CD4-positive, alpha-beta T cell treated with Interleukin-21 for 1 hour (primary cell): ENCODE data around the gene KLRD1.
"Not testable (repeated sequence)": the region's sequence is repeated elsewhere in the genome, so short reads cannot be mapped to it uniquely, and the experiment has no call there.

Source experiments
- DNase-seq: peaks from one replicate; pipeline ENCODE4 v3.0.0-alpha.2; 2020

The KLRD1 gene

DNA sequence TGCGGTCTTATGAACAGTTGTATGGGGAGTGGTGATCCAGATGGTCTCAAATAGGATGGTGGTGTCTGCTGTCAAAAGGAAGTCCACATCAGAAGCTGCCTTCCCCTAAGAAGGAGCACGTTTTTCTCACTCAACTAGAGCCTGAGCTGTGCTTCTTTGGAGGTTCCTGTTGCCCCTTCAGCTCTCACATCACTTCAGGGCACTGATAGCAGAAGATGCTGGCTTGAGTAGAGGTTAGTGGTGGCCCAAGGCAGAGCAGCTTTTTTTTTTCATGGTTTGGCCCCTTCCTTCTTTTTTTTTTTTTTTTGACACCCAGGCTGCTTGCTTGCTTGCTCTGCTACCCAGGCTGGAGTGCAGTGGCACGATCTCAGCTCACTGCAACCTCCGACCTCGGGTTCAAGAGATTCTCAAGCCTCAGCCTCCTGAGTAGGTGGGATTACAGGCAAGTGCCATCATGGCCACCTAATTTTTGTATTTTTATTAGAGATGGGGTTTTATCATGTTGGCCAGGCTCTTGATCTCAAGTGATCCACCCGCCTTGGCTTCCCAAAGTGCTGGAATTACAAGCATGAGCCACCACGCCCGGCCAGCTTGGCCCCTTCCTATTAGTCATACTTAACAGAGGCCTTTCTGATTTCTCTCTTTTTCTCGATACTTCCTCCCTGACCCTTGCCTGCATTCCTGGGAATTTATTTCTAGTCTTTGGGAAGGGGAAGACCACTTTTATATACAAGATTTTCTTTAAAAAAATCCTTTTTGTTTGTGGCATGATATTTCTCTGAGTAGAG lies 31.6 kb downstream of the KLRD1 start:
- no peak for DNase-seq

DNA sequence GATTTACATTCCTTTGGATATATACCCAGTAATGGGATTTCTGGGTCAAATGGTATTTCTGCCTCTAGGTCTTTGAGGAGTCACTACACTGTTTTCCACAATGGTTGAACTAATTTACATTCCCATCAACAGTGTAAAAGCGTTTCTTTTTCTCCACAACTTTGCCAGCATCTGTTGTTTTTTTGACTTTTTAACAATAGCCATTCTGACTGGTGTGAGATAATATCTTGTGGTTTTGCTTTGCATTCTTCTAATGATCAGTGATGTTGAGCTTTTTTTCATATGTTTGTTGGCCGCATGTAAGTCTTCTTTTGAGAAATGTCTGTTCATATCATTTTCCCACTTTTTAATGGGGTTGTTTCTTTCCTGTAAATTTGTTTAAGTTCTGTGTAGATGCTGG lies 33.3 kb downstream of the KLRD1 start:
- not testable (repeated sequence) for DNase-seq

DNA sequence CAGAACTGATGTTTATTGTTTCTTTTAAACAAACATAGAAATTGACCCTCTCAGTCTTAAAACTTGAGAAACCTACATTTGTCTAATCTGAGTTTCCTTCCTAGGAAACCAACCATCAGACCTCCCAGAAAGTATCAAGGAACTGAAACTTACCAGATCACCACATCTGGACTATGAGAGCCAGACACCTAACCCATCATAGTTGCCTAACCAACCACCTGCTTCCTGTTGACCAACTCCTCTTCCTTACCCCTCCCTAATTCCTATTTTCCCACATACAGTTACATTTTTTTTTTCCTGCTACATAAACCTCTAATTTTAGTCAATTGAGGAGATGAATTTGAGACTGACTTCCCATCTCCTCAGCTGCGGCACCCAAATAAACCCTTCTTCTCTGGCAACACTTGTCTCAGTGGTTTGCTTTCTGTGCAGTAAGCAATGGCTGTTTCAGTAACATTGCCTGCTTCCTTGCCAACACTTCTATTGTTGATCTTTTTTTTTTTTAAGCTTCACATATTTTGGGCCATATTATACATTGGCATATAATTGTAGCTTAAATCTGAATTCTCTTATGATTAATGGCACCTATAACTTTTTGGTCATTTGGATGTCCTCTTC lies 34.3 kb downstream of the KLRD1 start:
- DNase-seq: no peak

DNA sequence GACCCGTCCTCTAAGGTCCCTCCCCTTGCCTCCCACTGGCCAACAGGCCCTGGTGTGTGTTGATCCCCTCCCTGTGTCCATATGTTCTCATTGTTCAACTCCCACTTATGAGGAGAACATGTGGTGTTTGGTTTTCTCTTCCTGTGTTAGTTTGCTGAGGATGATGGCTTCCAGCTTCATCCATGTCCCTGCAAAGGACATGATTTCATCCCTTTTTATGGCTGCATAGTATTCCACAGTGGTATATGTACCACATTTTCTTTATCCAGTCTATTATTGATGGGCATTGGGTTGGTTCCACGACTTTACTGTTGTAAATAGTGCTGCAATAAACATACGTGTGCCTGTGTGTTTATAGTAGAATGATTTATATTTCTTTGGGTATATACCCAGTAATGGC lies 43.8 kb downstream of the KLRD1 start:
- DNase-seq: not testable (repeated sequence)

DNA sequence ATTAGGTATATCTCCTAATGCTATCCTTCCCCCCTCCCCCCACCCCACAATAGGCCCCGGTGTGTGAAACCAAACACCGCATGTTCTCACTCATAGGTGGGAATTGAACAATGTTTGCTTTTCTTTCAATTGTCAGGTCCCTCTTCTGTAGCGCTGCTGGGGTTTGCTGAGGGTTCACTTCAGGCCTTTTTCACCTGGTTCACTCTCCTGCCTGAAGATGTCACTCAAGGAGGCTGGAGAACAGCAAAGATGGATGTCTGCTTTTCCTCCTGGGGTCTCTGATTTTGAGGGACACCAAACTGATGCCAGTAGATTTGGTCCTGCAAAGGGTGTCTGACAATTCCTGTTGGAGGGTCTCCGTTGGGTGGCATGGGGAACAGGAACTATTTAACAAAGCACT lies 46.4 kb downstream of the KLRD1 start:
- no peak for DNase-seq

DNA sequence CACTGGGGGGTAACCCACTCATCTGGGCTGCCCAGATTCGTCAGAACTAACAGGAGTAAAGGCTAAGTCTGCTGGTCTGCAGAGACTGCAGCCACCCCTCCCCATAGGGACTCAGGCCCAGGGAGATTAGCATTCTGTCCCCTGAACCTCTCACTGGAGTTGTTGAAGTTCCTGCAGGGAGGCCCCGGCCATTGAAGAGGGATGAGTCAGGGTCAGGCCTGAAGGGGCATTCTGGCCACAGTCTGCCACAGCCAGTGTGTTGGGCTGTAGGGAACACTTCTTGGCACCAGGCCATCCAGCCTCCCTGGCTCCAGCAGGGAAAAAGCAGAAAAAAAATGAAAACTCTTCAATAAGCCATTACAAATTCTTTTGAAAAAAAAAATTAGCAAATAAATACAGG lies 46.8 kb downstream of the KLRD1 start:
- DNase-seq: no peak

DNA sequence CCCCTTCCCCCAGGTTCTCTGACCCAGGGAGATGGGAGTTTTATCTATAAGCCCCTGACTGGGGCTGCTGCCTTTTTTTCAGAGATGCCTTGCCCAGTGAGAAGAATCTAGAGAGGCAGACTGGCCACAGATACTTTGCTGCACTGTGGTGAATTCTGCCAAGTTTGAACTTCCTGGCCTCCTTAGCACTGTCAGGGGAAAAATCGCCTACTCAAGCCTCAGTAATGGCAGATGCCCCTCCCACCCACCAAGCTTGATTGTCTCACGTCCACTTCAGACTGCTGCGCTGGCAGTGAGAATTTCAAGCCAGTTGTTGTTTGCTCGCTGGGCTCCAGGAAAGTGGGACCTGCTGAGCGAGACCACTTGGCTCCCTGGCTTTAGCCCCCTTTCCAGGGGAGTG lies 50.5 kb downstream of the KLRD1 start:
- no peak for DNase-seq

DNA sequence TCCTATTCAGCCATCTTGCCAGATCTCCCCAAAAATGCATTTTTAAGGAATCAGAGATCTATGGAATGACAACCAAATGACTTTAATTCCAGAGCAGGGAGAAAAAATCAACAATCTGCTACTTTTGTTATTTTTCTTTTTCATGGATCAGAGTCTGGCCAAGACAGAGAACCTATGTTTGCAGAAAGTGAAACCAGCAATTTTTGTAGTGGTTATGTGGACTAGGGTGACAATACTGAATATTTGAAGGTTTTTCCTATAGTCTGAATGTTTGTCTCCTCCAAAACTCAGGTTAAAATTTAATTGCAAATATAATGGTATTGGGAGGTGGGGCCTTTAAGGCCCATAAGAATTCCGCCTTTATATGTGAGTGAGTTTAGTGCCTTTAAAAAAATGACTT lies 51.3 kb downstream of the KLRD1 start:
- no peak for DNase-seq

DNA sequence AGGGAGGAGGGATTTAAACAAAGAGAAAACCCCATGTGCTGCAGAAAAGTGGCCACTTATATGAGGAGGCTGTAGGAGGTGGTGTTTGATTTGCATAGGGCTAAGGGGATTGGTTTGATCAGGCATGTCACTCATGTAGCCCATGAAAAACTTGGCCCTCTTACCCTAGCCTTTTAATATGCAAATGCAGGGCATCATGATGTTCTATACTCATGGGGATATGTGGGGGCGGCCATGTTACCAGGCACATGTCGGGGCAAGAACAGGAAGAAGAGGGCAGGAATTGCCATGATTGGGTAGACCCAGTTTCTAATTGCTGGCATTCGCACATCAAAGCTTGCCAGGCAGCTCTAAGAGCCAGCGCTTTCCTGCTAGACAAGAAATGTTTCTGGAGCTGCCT lies 53.4 kb downstream of the KLRD1 start:
- no peak for DNase-seq

DNA sequence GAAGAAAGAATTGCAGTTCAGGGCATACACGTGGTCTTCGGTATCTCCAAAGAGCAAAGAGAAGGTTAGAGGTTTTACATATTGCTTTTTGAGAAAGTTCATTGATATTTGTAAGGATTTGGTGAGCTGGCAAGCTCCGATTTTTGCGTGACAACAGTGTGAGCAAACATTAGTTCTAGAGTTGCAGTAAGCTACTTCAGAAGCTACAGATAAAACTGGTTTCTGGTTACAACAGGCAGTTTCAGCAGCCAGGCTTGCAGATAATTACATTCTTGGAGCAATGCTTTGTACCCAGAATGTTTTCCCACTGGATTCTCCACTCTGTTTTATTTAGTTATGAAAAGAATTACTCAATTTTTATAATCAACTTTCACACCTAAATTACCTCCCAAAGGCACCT lies 54.0 kb downstream of the KLRD1 start:
- DNase-seq: no peak

DNA sequence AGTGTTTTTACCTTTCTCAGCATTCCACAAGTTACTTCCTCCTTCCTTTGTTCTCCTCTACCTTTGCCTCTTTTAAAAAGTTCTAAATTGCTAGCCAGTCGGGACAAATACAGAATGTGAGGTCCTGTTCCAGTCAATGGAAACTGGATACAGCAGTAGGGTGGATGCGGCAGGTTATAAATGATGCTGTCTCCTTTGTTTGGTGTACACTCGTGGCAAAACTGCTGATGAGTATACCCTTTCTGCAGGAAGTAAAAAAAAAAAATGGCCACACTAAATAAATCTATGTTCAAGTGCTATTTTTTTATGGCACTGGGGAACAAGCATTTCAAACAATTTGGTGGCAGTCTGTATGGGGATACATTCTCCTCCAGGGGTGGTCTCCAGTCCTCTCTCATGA lies 54.7 kb downstream of the KLRD1 start:
- DNase-seq: no peak

DNA sequence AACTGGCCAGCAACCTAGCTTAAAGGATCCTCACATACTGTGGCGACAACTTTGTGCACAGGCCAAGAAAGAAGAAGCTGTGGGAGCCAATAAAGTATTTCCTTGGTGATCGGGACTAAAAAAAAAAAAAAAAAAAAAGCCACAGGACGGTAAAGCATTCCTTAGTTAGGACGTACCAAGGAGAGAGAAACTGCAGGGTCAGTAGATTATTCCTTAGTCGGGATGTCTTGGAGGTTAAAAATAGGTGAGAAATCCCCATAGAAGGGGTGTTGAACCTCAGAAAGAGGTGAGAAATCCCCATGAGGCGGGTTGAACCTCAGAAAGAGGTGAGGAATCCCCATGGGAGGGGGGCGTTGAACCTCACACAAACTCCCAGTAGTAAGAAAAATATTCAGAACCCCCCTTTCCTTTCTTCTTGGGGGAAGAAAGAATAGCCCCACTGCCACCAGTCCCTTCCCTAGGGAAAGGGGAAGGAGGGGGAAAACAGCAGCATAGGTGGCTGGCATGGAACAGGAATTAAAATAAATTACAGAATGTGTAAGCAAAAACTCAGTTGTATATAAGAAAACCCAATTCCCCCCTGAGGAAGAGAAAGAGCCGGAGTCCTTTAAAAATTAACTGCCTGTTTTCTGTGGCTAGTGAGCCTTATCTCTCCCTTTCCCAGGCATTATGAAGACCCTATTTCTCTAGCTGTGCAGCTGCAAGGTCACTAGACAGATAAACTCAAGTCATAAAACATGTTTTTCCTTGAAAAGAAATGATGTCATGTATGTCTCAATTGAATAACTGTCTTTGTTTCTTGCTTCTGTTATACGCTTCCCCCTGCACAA lies 55.4 kb downstream of the KLRD1 start:
- no peak for DNase-seq

DNA sequence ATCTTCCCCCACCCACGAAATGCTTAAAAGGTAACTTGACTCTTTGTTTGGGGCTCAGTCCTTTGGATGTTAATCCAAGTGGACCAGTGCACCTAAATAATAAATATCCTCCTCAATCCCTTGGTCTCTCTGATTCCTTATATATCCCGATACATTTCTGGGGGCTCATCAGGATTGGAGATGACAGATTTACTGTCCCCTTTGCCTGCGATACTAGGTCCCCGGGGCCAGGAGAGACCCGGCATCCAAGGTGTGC lies 55.9 kb downstream of the KLRD1 start:
- DNase-seq: no peak

DNA sequence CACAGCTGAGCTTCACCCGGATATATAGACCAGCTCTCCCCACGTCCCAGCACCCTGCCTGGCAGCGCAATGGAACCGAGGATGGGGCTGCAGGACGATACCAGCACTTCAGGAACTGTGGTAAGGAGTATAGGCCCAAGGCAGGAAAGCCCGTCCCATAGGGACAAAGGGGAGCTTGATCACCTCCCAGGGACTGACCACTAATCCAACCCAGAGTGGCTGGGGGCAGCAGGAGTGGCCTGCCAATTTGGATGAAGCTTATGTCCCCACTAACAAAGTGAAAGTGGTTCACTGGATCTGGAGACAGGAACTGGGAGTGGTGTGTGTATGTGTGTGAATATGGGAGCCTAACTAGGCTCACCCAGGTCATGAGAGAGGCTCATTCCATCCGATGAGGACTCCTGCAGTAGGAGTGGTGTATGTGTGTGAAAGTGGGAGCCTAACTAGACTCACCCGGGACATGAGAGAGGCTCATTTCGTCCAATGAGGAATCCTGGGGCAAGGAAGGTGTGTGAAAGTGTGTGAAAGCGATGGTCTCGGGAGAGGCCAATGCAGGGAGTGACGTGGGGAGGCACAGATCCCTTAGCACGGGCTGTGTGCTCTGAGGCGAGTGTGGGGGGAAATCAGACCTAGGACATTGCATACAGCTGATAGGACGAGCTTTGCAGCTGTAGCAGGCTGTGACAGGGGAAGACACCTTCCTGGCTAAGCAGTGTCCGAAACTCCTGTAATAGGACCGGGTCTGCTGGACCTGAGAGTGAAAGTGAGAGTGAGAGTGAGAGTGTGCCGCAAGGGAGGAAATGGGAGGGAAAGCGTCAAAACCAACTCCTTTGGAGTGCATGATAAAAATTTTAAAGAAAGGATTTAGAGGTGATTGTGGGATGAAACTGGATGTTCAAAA lies 56.5 kb downstream of the KLRD1 start:
- DNase-seq: peak; percentile 52

DNA sequence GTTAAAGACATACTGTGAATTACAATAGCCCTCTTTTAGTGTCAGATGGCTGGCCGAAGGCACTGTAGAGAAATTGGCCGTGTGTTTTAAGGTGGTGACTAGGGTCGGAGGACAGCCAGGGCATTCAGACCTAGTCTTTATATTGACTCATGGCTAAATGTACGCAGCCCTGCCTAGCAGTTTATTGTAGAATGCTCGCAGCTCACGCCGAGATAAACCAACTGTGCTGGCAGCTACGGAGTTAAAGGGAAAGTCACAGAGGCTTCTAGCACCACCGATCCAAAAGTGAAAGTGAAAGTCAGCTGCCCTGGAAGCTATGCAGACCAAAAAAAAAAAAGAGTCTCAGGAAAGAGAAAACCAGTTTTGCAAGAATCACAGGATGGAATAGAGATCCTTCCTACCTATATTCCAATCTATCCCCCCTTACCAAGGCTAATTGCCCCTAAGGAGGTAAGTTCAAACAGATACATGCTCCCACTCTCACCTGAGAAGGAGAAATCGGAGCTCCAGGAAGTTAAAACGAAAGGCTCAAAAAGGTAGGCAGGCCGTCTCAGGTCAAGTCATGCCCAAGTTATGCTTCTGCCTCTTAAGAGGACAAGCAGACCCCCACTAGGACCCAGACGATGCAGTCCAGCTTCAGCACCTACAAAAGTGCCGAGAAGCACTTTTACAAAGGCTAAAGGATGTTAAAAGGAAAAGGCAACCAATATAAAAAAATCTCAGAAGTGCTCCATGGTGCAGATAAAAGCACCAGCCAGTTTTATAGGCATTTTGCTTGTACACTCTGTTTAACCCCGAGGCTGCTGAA lies 57.3 kb downstream of the KLRD1 start:
- DNase-seq: peak; percentile 80

DNA sequence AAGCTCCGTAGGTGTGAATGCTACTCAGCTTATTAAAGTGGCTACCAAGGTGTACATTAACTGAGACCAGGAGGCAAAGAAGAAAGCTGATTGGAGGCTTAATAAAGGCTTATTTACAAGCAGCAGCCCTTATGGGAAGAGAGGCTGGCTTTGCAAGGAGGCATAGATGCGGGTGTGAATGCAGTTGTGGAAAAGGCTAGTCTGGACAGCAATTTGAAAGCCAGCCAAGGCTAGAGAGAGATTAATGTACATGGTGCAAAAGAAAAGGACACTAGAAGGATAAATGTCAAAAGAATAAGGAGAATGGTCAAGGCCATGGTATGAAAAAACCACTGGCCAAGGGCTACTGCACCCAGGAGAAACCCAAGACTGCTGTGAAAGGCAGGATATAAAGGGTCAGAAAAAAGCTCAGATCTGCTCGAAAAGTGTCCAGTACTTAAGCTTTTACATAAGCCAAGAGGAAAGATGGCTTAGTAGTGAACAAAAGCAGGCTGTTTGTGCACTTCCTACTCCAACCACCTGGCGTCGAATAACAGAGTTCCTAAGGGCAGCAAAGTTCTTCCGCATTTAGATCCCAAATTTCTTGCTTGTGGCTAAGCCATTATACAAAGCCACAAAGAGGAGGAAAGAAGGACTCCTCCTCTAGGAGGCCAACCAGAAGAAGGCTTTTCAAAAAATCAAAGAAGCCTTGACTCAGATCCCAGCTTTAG lies 58.2 kb downstream of the KLRD1 start:
- no peak for DNase-seq

DNA sequence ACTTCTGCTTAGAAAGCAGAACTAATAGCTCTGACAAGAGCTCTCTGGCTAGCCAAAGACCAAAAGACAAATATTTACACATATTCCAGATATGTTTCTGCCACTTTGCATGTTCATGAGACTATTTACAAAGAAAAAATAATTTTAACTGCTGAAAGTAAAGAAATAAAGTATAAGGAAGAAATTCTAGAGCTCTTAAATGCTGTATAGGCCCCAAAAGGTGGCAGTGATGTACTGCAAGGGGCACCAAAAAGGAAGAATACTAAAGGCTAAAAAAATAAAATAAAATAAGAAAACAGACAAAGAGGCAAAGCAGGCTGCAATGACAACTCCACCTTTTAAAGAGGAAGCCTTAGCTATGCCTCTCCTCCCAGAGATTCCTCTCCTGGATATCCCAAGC lies 59.2 kb downstream of the KLRD1 start:
- DNase-seq: no peak

DNA sequence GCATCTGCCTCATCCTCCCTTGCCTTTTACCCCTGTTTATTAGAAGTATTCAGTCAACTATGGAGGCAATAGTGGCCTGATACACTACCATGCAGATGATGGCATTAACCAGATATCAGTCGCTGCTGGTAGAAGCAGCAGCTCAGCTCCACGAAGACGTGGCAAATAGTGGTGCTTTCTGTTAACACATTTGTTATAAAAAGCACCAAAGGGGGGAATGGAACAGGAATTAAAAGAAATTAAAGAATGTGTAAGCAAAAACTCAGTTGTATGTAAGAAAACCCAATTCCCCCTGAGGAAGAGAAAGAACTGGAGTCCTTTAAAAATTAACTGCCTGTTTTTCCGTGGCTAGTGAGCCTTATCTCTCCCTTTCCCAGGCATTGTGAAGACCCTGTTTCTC lies 60.0 kb downstream of the KLRD1 start:
- not testable (repeated sequence) for DNase-seq

DNA sequence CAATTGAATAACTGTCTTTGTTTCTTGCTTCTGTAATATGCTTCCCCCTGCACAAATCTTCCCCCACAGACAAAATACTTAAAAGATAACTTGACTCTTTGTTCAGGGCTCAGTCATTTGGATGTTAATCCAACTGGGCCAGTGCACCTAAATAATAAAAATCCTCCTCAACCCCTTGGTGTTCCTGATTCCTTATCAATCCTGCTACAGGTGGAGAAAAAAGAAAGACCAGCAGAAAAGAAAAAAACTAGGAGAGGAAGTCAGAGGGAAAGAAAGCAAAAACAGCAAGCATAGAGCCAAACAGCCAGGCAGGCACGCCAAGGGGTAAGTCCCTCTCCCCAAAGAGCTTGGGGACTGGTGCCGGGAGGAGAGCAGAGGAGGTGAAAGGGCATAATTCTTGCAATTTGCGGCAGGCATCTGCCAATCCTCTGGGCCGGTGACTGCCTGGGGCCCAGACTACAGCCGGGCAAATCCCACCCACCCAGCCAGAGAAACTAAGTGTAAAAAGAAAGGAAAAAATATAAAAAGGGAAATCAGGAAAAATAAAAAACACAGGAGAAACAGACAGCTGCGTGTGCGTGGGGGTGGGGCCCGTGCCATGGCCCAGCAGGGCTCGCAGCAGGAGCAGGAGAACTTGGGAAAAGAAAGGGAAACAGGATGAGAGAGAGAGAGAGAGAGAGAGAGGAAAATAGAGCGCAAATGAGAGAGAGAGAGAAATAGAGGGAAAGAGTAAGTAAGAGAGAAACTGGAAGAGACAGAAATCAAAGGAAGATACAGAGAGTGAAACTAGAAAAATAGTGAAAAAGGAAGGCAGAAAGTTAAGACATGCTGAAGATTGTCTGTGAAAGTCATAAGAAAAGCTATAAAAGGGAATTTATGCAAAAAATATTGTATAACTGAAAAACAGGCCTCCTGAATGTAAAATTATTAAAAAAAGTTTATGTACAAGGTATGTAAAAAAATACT lies 60.8 kb downstream of the KLRD1 start:
- no peak for DNase-seq
